Right lobe of liver (tissue), 4 donors: ENCODE data around the gene DPP7.

Source experiments
- CTCF ChIP-seq, 4 donors: fragments of 200-600 bp in 3 of 4; fragments of 450-650 bp in 1 of 4; IDR thresholded peaks; one replicate each; pipeline versions ENCODE4 v1.5.1 to v1.8.0; 2016 to 2022; ENCODE audit warnings: antibody characterized with exemption in 4 of 4, mild to moderate bottlenecking in 2 of 4
- POLR2A ChIP-seq: fragments of 450-650 bp; IDR thresholded peaks from one replicate; pipeline ENCODE4 v1.6.1; 2017; ENCODE audit warnings: antibody characterized with exemption, mild to moderate bottlenecking
- donor health status: DM: no; HTN: no; CAD: no.
- donor health status: DM: no; HTN: no; CAD: no.
- donor health status: DM: no; HTN: yes; CAD: no.

GRCh38 chr9:137138058-137138721 is 23.7 kb upstream of the DPP7 start:
- TF ChIP-seq CTCF (IDR thresholded peaks at IDR 0.05) = no peak
- no peak for TF ChIP-seq POLR2A
